Keratinocyte (primary cell): ENCODE data around the gene STK11. TPM values are rescaled to one million over a fixed set of nuclear protein-coding genes. Genes with fewer than 3 reads are reported as not detected.
A peak's percentile ranks its signal among the peaks of the same experiment; 100 is the strongest.

Experiments
- DNase-seq: peaks from one replicate; pipeline ENCODE4 v3.0.0-alpha.2; 2011; ENCODE audit warnings: low read depth, missing footprints, low spot score
- FAIRE-seq: peaks from 2 replicates; lab custom pipeline; 2011; peaks lifted over from hg19 to GRCh38; lab: Jason Lieb, UNC
- H2AFZ ChIP-seq: 2 replicates; pipeline ENCODE4 v1.6.0; 2012; ENCODE audit warnings: low read length, control low read depth, inconsistent platforms; ENCODE audit not compliant: control insufficient read depth
- H3K27ac ChIP-seq: 2 replicates; pipeline ENCODE4 v1.5.1; 2011; ENCODE audit warnings: low read length; ENCODE audit not compliant: control insufficient read depth, insufficient read depth
- H3K27me3 ChIP-seq: 3 replicates; pipeline ENCODE4 v1.6.0; 2011; ENCODE audit warnings: low read length; ENCODE audit not compliant: control insufficient read depth, insufficient read depth; ENCODE audit errors: extremely low read depth
- H3K36me3 ChIP-seq, 2 experiments: 2 replicates in 1 of 2; 3 replicates in 1 of 2; pipeline ENCODE4 v1.5.1; 2011; ENCODE audit warnings: low read length in 2 of 2, mild to moderate bottlenecking in 1 of 2; ENCODE audit not compliant: control insufficient read depth in 2 of 2, insufficient read depth in 2 of 2; ENCODE audit errors: extremely low read depth in 1 of 2
- H3K4me1 ChIP-seq: 3 replicates; pipeline ENCODE4 v1.5.1; 2011; ENCODE audit warnings: low read length; ENCODE audit not compliant: control insufficient read depth, insufficient read depth; ENCODE audit errors: extremely low read depth
- H3K4me2 ChIP-seq: 3 replicates; pipeline ENCODE4 v1.6.0; 2011; ENCODE audit warnings: low read depth, low read length; ENCODE audit not compliant: control insufficient read depth, insufficient read depth; ENCODE audit errors: extremely low read depth
- H3K4me3 ChIP-seq, 3 experiments: fragments of 200-600 bp in 1 of 3; sonication (generic) in 1 of 3; 2 replicates in 2 of 3; 3 replicates in 1 of 3; pipeline ENCODE4 v1.5.1; 2011 to 2016; ENCODE audit warnings: low read length in 3 of 3, mild to moderate bottlenecking in 3 of 3, control low read depth in 2 of 3, inconsistent platforms in 1 of 3, low read depth in 1 of 3, mixed read lengths in 1 of 3, mixed run types in 1 of 3, moderate library complexity in 1 of 3; ENCODE audit not compliant: control insufficient read depth in 2 of 3, insufficient read depth in 2 of 3; ENCODE audit errors: extremely low read depth in 1 of 3
- H3K79me2 ChIP-seq: 2 replicates; pipeline ENCODE4 v1.6.0; 2012; ENCODE audit warnings: low read length; ENCODE audit not compliant: control insufficient read depth, insufficient read depth
- H3K9ac ChIP-seq: 3 replicates; pipeline ENCODE4 v1.6.0; 2011; ENCODE audit warnings: low read length; ENCODE audit not compliant: control insufficient read depth, insufficient read depth; ENCODE audit errors: extremely low read depth
- H3K9me1 ChIP-seq: 3 replicates; pipeline ENCODE4 v1.6.0; 2011; ENCODE audit warnings: low read length; ENCODE audit not compliant: control insufficient read depth, insufficient read depth; ENCODE audit errors: extremely low read depth
- H3K9me3 ChIP-seq: 2 replicates; pipeline ENCODE4 v1.5.1; 2012; ENCODE audit warnings: low read depth, low read length; ENCODE audit not compliant: control insufficient read depth
- H4K20me1 ChIP-seq: 3 replicates; pipeline ENCODE4 v1.6.0; 2011; ENCODE audit warnings: low read length; ENCODE audit not compliant: control insufficient read depth, insufficient read depth; ENCODE audit errors: extremely low read depth
- CTCF ChIP-seq, 3 experiments: IDR thresholded peaks in 1 of 3; conservative IDR thresholded peaks in 1 of 3; optimal IDR thresholded peaks in 1 of 3; 2 replicates in 2 of 3; 3 replicates in 1 of 3; pipeline versions ENCODE3 to v1.5.1; 2011; ENCODE audit warnings: low read length in 3 of 3, mild to moderate bottlenecking in 3 of 3, moderate library complexity in 2 of 3, control low read depth in 1 of 3, inconsistent platforms in 1 of 3; ENCODE audit not compliant: insufficient read depth in 2 of 3; ENCODE audit errors: extremely low read depth in 1 of 3
- EZH2 ChIP-seq: IDR thresholded peaks from one replicate; pipeline ENCODE4 v1.6.1; 2012; ENCODE audit warnings: inconsistent platforms, mild to moderate bottlenecking, low read length, moderate library complexity
- dilution Hi-C: fragments of 300-500 bp; cut with MboI; formaldehyde crosslinking; loops from one replicate; pipeline ENCODE4 v1.7.0; 2020; ENCODE audit warnings: low sequenced_read_pairs; ENCODE audit not compliant: extremely low pct_ligation_motif_present
- polyA plus RNA-seq, 5 experiments: library from polyadenylated mRNA; depleted of rRNA in 3 of 5; stranded (reverse) in 3 of 5; stranded (forward) in 1 of 5; unstranded in 1 of 5; fragments of >200 nt; gene quantifications; 1 replicate in 1 of 5; 2 replicates in 3 of 5; 3 replicates in 1 of 5; pipeline versions ENCODE4 v1.2.1 to v1.2.3, GENCODE V29; 2011 to 2012; ENCODE audit warnings: missing spikeins in 2 of 5, low read depth in 1 of 5, low replicate concordance in 1 of 5

STK11 gene
- polyA plus RNA-seq, 1 donor (not counting 4 experiments of a cell fraction or from before 2014, with no cell fraction given), result 24.6 TPM

GRCh38 chr19:1170938-1171754 is 34.4 kb upstream of the STK11 start:
- Histone ChIP-seq H3K79me2 (peaks cover 76% of the 10 kb centered on the region), H3K4me1 (peaks cover 53% of the 10 kb centered on the region), H3K27me3 (no peaks in the 10 kb centered on the region), H3K36me3 (peaks cover 9 to 20% of the 10 kb centered on the region in 2 experiments), H3K9me3 (no peaks in the 10 kb centered on the region), H3K9ac (peak overlapping the region; percentile 92), H3K9me1 (peaks cover 5% of the 10 kb centered on the region), H2AFZ (no peak overlapping the region), H3K27ac (peak overlapping the region; percentile 64), H3K4me2 (peak overlapping the region; percentile 93), H3K4me3 (peak overlapping the region; percentile 87 to 94 (median 92)), H4K20me1 (peaks cover 20% of the 10 kb centered on the region)
- no peak for FAIRE-seq
- no peak for DNase-seq
- dilution Hi-C loops, result no loop called here
- TF ChIP-seq EZH2, result no peak
- no peak for TF ChIP-seq CTCF (optimal IDR thresholded peaks at IDR 0.05 in 1 of 3, IDR thresholded peaks at IDR 0.05 in 1 of 3, conservative IDR thresholded peaks at IDR 0.05 in 1 of 3; ENCODE audit: extremely low read depth in 1 of 3, insufficient read depth in 2 of 3, low read length in 3 of 3)

DNA sequence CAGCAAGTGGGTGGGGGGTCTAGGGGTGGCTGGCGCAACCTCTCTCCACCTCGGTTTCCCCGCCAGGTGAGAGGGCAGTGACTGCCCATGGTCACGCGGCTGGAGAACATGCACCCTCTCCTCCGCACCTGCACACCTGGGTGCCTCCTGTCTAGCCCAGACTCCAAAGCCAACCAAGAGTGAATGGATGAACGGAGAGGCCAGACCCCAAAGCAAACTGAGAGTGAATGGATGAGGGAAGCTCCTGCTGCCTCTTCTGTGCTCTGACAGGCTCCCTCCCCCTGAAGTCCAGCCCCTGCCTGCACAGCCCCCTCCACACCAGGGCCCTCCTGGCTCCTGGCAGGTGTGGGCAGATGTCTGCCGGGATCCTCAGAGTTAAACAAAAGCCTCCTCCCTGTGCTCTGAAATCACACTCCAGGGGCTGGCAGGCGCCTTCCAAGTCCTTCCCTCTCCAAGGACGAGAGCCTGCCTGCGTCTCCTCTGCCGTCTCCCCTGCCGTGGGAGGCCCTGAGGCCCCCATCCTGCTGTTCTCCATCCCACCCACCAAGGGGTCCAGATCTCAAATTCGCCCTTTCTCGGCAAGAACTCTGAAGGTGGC is 33.7 kb upstream of the STK11 start:
- peaks cover 60% of the 10 kb centered on the region for H3K4me1 ChIP-seq

More for the DNA sequence above, 33.7 kb upstream of the STK11 start:
- no peak for FAIRE-seq
- DNase-seq, result no peak
- Histone ChIP-seq H3K9ac (peak overlapping the region; percentile 92), H3K9me1 (peaks cover 5% of the 10 kb centered on the region), H4K20me1 (peaks cover 20% of the 10 kb centered on the region), H2AFZ (no peak overlapping the region), H3K27ac (peak overlapping the region; percentile 64), H3K36me3 (peaks cover 5 to 15% of the 10 kb centered on the region in 2 experiments), H3K79me2 (peaks cover 69% of the 10 kb centered on the region), H3K4me2 (peak overlapping the region; percentile 93), H3K27me3 (no peaks in the 10 kb centered on the region), H3K9me3 (no peaks in the 10 kb centered on the region), H3K4me3 (peak overlapping the region; percentile 87 to 94 (median 92))
- TF ChIP-seq CTCF (optimal IDR thresholded peaks at IDR 0.05 in 1 of 3, IDR thresholded peaks at IDR 0.05 in 1 of 3, conservative IDR thresholded peaks at IDR 0.05 in 1 of 3; ENCODE audit: extremely low read depth in 1 of 3, insufficient read depth in 2 of 3, low read length in 3 of 3), result no peak
- TF ChIP-seq EZH2, result no peak
- dilution Hi-C loops, result no loop called here
